CD4-positive, alpha-beta T cell treated with Interleukin-12 subunit alpha and Interleukin-12 subunit beta, for 1 hour (primary cell): ENCODE measurements around the gene REPS2.
"Not testable (repeated sequence)": the region's sequence is repeated elsewhere in the genome, so short reads cannot be mapped to it uniquely, and the experiment has no call there.

Source experiments
- DNase-seq: peaks from one replicate; pipeline ENCODE4 v3.0.0-alpha.2; 2020

The REPS2 gene

DNA sequence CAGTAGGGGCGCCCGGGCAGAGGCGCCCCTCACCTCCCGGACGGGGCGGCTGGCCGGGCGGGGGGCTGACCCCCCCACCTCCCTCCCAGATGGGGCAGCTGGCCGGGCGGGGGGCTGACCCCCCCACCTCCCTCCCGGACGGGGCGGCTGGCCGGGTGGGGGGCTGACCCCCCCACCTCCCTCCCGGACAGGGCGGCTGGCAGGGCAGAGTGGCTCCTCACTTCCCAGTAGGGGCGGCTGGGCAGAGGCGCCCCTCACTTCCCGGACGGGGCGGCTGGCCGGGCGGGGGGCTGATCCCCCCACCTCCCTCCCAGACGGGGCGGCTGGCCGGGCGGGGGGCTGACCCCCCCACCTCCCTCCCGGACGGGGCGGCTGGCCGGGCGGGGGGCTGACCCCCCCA, 18.5 kb downstream of the REPS2 start:
- DNase-seq, result not testable (repeated sequence)

DNA sequence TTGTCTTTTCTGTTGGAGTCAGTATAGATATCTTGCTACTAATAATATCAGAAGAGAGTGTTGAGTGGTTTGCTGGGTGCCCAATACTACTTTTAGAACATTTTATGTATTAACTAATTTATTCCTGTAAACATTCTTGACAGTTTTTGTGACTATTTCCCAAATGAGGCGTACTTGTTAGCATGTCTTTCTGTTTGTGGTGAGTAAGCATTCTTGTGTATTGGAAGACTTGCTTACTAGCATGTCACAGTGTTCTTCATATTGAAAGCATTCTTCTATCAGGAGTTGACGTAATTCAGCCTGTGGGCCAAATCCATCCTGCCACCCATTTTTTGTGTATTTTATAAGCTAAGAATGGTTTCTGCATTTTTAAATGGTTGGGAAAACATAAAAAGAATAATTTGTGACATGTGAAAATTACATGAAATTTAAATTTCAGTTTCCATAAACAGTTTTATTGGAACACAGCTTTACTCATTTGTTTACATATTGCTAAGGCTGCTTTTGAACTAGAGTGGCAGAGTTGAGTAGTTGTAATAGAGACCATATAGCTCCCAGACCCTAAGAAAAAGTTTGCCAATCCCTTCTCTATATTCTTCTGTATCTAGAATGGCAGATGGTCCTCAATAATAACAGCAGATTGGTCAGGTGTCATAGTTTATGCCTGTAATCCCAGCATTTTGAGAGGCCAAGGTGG, 20.4 kb downstream of the REPS2 start:
- DNase-seq, result no peak

GRCh38 chrX:16968753-16969152, 22.3 kb downstream of the REPS2 start:
- DNase-seq, result not testable (repeated sequence)

DNA sequence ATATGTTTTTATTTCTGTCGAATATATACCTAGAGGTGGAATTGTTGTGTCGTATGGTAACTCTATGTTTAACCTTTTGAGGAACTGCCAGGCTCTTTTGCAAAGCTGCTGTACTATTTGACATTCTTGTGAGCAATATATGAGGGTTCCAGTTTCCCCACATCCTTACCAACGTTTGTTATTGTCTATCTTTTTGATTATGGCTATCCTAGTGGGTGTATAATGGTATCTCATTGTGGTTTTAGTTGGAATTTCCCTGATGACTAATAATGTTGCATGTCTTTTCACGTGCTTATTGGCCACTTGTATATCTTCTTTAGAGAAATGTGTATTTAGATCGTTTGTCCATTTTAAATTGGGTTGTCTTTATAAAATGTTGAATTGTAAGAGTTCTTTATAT, 24.5 kb downstream of the REPS2 start:
- DNase-seq, result no peak

- no peak for DNase-seq
Observed at GRCh38 chrX:16971694-16972093, 25.2 kb downstream of the REPS2 start.

- no peak for DNase-seq
Observed at GRCh38 chrX:16975233-16975632, 28.8 kb downstream of the REPS2 start.

- DNase-seq, result no peak
Observed at GRCh38 chrX:16977771-16978170, 31.3 kb downstream of the REPS2 start.

- DNase-seq, result no peak
Observed at GRCh38 chrX:16978193-16978984, 31.9 kb downstream of the REPS2 start.

- no peak for DNase-seq
Observed at GRCh38 chrX:16979226-16979625, 32.8 kb downstream of the REPS2 start.

DNA sequence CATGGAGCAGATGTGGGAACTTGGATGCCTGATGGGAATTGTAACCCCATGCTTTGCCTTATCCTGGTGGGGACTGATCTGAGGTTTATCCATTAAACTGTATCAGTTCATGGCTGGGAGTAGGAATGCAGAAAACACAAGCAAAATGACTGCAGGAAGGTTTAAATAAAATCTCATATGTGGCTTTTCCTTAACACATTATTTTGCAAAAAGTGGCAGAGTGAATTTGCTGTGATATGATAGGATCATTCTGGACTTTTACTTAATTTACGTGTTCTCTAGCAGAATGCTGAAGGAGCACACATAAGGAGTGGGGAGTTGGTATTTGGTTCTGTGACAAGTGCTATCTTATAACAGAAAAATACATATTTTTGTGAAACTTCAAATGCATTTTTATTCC, 34.8 kb downstream of the REPS2 start:
- DNase-seq, result no peak

GRCh38 chrX:16981980-16982379, 35.5 kb downstream of the REPS2 start:
- DNase-seq, result no peak

- no peak for DNase-seq
Observed at GRCh38 chrX:16983051-16983450, 36.6 kb downstream of the REPS2 start.

GRCh38 chrX:16985286-16985685, 38.8 kb downstream of the REPS2 start:
- DNase-seq, result no peak

DNA sequence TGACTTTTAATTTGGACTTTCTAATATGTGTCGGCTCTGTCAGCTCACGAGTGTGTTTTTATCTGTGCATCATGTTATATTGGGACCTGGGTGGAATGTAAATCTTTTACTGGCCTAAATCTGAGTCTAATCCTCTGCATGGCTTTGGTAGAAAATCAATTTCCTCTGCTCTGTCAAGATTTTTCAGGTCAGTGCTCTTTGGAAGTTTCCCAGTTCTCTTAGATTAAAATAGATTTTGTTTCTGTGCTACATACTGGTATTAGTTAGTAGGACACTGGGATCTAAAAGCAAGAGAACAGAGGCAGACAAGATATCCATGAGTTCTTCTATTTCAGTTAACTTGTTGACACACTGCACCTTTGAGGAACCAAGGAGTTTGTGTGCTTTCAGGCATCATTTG, 39.7 kb downstream of the REPS2 start:
- no peak for DNase-seq

GRCh38 chrX:16989750-16990149, 43.3 kb downstream of the REPS2 start:
- no peak for DNase-seq

DNA sequence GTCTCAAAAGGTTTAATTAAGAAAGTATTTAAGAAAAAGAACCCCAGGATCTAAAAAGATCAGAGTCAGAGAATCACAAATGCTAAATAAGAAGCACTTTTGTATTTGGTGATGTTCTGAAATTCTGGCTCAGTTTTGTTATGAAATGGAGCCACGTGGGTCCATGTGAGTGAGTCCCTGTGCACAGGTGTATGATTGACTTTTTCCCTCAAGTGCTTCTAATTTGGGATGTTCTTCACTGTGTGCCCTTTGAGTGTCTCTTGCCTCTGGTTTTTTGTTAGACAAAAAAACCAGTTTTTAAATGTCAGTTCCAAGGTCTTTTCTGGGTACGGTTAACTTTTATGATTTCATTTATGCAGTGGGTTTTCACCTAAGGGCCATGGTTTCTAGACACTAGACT, 44.4 kb downstream of the REPS2 start:
- DNase-seq, result no peak

DNA sequence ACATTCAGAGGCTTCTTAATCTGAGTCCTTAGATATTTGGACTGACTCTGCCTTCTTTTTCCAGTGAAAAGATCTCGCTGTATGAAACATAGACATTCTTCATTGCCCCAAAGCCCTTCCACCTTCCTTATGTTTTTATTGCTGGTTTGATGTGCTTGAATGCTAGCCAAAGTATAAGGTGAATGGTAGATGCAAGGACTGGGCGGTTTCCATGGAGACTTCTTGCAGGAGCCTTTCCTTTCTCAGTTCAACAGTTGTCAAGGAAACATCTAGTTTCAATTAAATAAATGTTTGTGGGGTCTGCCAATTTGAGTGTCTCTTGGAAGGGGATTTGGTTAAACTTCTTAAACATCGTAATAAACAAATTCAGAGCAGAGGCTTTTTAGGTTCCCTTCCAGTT, 46.0 kb downstream of the REPS2 start:
- DNase-seq, result no peak

DNA sequence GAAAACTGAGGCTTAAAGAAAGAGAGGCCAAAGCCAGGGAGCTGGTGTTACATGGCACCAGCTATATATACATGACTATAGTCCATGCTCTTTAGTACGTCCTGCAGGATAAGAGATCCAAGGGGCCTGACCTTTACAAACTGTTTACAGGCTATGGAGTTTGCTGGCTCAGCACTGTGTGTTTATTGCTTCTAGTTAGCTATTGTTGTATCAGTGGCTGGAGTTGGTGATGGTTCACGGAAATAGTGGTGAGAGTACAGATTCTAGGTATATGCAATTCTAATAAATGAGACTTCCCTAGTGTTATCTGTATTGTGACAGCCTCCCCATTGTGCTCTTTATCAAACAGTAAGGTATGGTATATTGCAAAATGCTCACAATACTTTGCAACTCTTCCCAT, 46.5 kb downstream of the REPS2 start:
- no peak for DNase-seq

GRCh38 chrX:16993791-16994318, 47.4 kb downstream of the REPS2 start:
- no peak for DNase-seq

DNA sequence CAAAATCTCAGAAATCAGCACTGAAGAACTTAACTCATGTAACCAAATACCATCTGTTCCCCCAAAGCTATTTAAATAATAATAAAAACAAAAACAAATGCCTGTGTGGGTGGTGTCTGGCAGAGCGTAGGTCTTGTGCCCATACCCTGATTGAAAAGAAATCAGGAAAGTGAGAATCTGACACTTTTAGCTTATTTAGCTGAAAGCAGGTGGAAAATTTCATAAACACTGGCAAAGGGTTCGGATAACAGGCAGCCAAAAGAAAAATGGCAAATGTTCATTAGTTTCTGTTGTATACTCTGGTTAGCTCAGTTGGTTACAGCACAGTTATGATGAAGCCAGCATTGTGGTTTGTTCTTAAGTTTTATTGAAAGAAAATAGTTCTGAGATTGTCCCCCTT, 48.3 kb downstream of the REPS2 start:
- DNase-seq, result no peak

DNA sequence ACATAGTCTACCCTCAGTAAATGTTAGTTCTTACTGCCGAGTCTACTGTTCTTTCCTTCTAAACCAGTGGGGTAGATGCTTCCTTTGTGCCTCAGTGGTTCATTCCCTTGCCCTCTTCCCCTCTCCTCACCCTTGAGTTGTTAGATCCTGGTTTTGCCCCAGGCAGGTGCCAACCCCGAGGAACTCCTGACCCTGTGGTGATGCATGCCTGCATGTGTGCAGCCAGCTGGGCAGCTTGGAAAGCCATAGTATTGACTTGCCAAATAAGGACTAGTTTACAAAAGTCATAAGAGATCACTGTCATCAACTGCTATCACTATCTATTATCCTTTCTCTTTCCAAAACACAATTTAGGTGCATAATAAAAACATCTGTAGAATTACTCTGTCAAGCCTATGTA, 50.9 kb downstream of the REPS2 start:
- DNase-seq, result no peak

DNA sequence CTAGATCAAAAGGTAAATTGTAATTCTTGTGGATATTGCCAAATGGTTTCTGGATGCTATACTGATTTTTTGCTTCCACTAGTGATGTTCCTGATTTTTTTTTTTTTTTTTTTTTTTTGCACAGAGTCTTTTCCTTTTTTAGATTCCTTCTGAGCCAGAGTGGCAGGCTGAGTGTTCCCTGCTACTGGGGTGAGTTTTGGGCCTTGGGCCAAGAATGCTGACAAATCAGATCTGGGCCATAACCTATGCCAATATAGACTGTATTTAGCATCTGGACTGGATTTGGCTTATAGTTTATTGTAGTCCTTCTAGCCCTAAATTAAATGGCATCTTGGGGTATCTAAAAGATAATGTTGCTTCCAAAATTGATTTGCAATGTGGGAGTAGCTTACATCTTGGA, 52.8 kb downstream of the REPS2 start:
- DNase-seq, result no peak

GRCh38 chrX:17000751-17001150, 54.3 kb downstream of the REPS2 start:
- no peak for DNase-seq

- no peak for DNase-seq
Observed at GRCh38 chrX:17005712-17006368, 59.4 kb downstream of the REPS2 start.
